HEK293 (cell line): ENCODE measurements around the gene ETF1.

Experiments used
- EGR2 ChIP-seq: fragments of 450-650 bp; formaldehyde crosslinking; IDR thresholded peaks from 2 replicates; pipeline ENCODE4 v1.5.1; 2016; ENCODE audit warnings: low read depth, missing biosample characterization, missing genetic modification characterization
- GLIS1 ChIP-seq: fragments of 450-650 bp; formaldehyde crosslinking; IDR thresholded peaks from 2 replicates; pipeline ENCODE4 v1.5.1; 2016; ENCODE audit warnings: missing biosample characterization, missing genetic modification characterization
- OVOL3 ChIP-seq: fragments of 450-650 bp; formaldehyde crosslinking; IDR thresholded peaks from 2 replicates; pipeline ENCODE4 v1.5.1; 2016; ENCODE audit warnings: missing biosample characterization, missing genetic modification characterization
- PATZ1 ChIP-seq: fragments of 450-650 bp; formaldehyde crosslinking; IDR thresholded peaks from 2 replicates; pipeline ENCODE4 v1.5.1; 2016; ENCODE audit warnings: missing biosample characterization, missing genetic modification characterization
- PRDM1 ChIP-seq: fragments of 450-650 bp; formaldehyde crosslinking; IDR thresholded peaks from 2 replicates; pipeline ENCODE4; 2016; ENCODE audit warnings: missing biosample characterization, missing genetic modification characterization
- SCRT2 ChIP-seq: fragments of 450-650 bp; formaldehyde crosslinking; IDR thresholded peaks from 2 replicates; pipeline ENCODE4 v1.5.1; 2016; ENCODE audit warnings: missing biosample characterization, missing genetic modification characterization
- SP7 ChIP-seq: fragments of 450-650 bp; formaldehyde crosslinking; IDR thresholded peaks from 2 replicates; pipeline ENCODE4 v1.5.1; 2016; ENCODE audit warnings: missing biosample characterization, missing genetic modification characterization
- TRIM28 ChIP-seq: IDR thresholded peaks from 2 replicates; pipeline ENCODE4 v1.6.1; 2011; ENCODE audit warnings: low read length, control low read depth, borderline replicate concordance
- ZBTB10 ChIP-seq: fragments of 450-650 bp; formaldehyde crosslinking; IDR thresholded peaks from 2 replicates; pipeline ENCODE4 v1.5.1; 2016; ENCODE audit warnings: missing biosample characterization, missing genetic modification characterization
- ZBTB20 ChIP-seq: fragments of 450-650 bp; formaldehyde crosslinking; IDR thresholded peaks from 2 replicates; pipeline ENCODE4 v1.5.1; 2016; ENCODE audit warnings: missing biosample characterization, missing genetic modification characterization
- ZBTB8A ChIP-seq: fragments of 450-650 bp; formaldehyde crosslinking; IDR thresholded peaks from 2 replicates; pipeline ENCODE4 v1.5.1; 2016; ENCODE audit warnings: missing biosample characterization, missing genetic modification characterization
- ZFP37 ChIP-seq: fragments of 450-650 bp; formaldehyde crosslinking; IDR thresholded peaks from 2 replicates; pipeline ENCODE4 v1.5.1; 2016; ENCODE audit warnings: missing biosample characterization, missing genetic modification characterization
- ZNF10 ChIP-seq: fragments of 450-650 bp; formaldehyde crosslinking; IDR thresholded peaks from 2 replicates; pipeline ENCODE4 v1.5.1; 2017; ENCODE audit warnings: missing biosample characterization, missing genetic modification characterization
- ZNF114 ChIP-seq: fragments of 450-650 bp; formaldehyde crosslinking; IDR thresholded peaks from 2 replicates; pipeline ENCODE4 v1.5.0; 2017; ENCODE audit warnings: missing biosample characterization, missing genetic modification characterization
- ZNF16 ChIP-seq: fragments of 450-650 bp; formaldehyde crosslinking; IDR thresholded peaks from 2 replicates; pipeline ENCODE4 v1.5.1; 2016; ENCODE audit warnings: low read depth, missing biosample characterization, missing genetic modification characterization
- ZNF350 ChIP-seq: fragments of 450-650 bp; formaldehyde crosslinking; IDR thresholded peaks from 2 replicates; pipeline ENCODE4 v1.5.0; 2017; ENCODE audit warnings: missing biosample characterization, mild to moderate bottlenecking, missing genetic modification characterization
- ZNF398 ChIP-seq: fragments of 450-650 bp; formaldehyde crosslinking; IDR thresholded peaks from 2 replicates; pipeline ENCODE4 v1.5.1; 2017; ENCODE audit warnings: missing biosample characterization, missing genetic modification characterization
- ZNF433 ChIP-seq: fragments of 450-650 bp; formaldehyde crosslinking; IDR thresholded peaks from 2 replicates; pipeline ENCODE4 v1.5.1; 2016; ENCODE audit warnings: missing biosample characterization, missing genetic modification characterization, low read depth
- ZNF513 ChIP-seq: fragments of 450-650 bp; IDR thresholded peaks from 2 replicates; pipeline ENCODE4 v1.5.1; 2018; ENCODE audit warnings: missing biosample characterization, missing genetic modification characterization
- ZNF518A ChIP-seq: fragments of 450-650 bp; formaldehyde crosslinking; conservative IDR thresholded peaks from 2 replicates; pipeline ENCODE4 v1.5.1; 2016; ENCODE audit warnings: low read depth, missing biosample characterization, missing genetic modification characterization
- ZNF521 ChIP-seq: fragments of 450-650 bp; formaldehyde crosslinking; IDR thresholded peaks from 2 replicates; pipeline ENCODE4 v1.5.1; 2017; ENCODE audit warnings: missing biosample characterization, mild to moderate bottlenecking, missing genetic modification characterization
- ZNF555 ChIP-seq: fragments of 450-650 bp; formaldehyde crosslinking; conservative IDR thresholded peaks from 2 replicates; pipeline ENCODE4 v1.5.1; 2017; ENCODE audit warnings: missing biosample characterization, mild to moderate bottlenecking, missing genetic modification characterization, inconsistent platforms
- ZNF639 ChIP-seq: fragments of 450-650 bp; formaldehyde crosslinking; IDR thresholded peaks from 2 replicates; pipeline ENCODE4 v1.5.1; 2016; ENCODE audit warnings: missing biosample characterization, missing genetic modification characterization
- ZNF76 ChIP-seq: fragments of 450-650 bp; formaldehyde crosslinking; IDR thresholded peaks from 2 replicates; pipeline ENCODE4; 2016; ENCODE audit warnings: low read depth, missing biosample characterization, missing genetic modification characterization, borderline replicate concordance
- ZXDB ChIP-seq: fragments of 450-650 bp; formaldehyde crosslinking; IDR thresholded peaks from 2 replicates; pipeline ENCODE4 v1.5.1; 2016; ENCODE audit warnings: missing biosample characterization, missing genetic modification characterization

Gene ETF1

GRCh38 chr5:138464008-138464387, 79.0 kb downstream of the ETF1 start (continued):
- TF ChIP-seq ZNF639 (tag by site-specific recombination) (0 out of 2 replicates have a peak, but pooled peaks have one; percentile 51), ZNF350 (tag by site-specific recombination) (no peak), ZBTB20 (tag by site-specific recombination) (peak; percentile 96), PATZ1 (tag by site-specific recombination) (peak; percentile 95), ZNF16 (no peak), ZNF398 (tag by site-specific recombination) (peak; percentile 97), ZNF513 (0 out of 2 replicates have a peak, but pooled peaks have one; percentile 17), OVOL3 (tag by site-specific recombination) (no peak), GLIS1 (peak; percentile 93), ZBTB10 (tag by site-specific recombination) (no peak; the same call in 1 of the 2 replicates), ZNF433 (tag by site-specific recombination) (no peak), SCRT2 (tag by site-specific recombination) (no peak), ZNF521 (no peak), TRIM28 (0 out of 2 replicates have a peak, but pooled peaks have one; percentile 24), ZNF555 (tag by site-specific recombination) (no peak), ZNF76 (tag by site-specific recombination) (no peak), EGR2 (peak; percentile 56; the same call in 1 of the 2 replicates), ZFP37 (tag by site-specific recombination) (no peak; the same call in 1 of the 2 replicates), ZNF114 (tag by site-specific recombination) (no peak), ZNF518A (tag by site-specific recombination) (no peak), SP7 (tag by site-specific recombination) (peak; percentile 74), ZBTB8A (tag by site-specific recombination) (peak; percentile 89), PRDM1 (tag by site-specific recombination) (no peak), ZNF10 (tag by site-specific recombination) (peak; percentile 91), ZXDB (tag by site-specific recombination) (no peak; the same call in 1 of the 2 replicates)
